Measurements from ENCODE around the gene C11orf87. TPM values are rescaled to one million over a fixed set of nuclear protein-coding genes. Genes with fewer than 3 reads are reported as not detected.

Gene C11orf87
- total and polyA plus RNA-seq, 2 of the 4 experiments (the other 2 are of a cell fraction), result under 0.01 to 0.24 TPM

- dilution Hi-C loops (cut with HindIII; ENCODE audit: low sequenced_read_pairs, unreplicated experiment), result no loop called here
- no peak overlapping the region for H3K23ac ChIP-seq (ENCODE audit: low read depth, low read length)
- H3K4me2 ChIP-seq (ENCODE audit: low read depth, low read length), result no peak overlapping the region
- no peak overlapping the region for H3K56ac ChIP-seq (ENCODE audit: extremely low read depth, insufficient read depth, low read length)
- in situ Hi-C loops (cut with MboI; ENCODE audit: low sequenced_read_pairs), result no loop called here
- H3K4me3 ChIP-seq (ENCODE audit: insufficient read depth, low read depth, low read length), result no peak overlapping the region
- H3K18ac ChIP-seq (ENCODE audit: low read depth, low read length), result no peak overlapping the region
- no peak overlapping the region for H2BK120ac ChIP-seq (ENCODE audit: low read depth, low read length)
- H4K8ac ChIP-seq (ENCODE audit: low read depth in 2 of 2, low read length in 2 of 2), result no peak overlapping the region
- no peaks in the 10 kb centered on the region for H4K20me1 ChIP-seq (ENCODE audit: insufficient read depth, low read length)
- H3K9ac ChIP-seq (ENCODE audit: low read depth, low read length), result no peak overlapping the region
- ChIA-PET CTCF (no interaction called here), POLR2A (ENCODE audit: unreplicated experiment) (no interaction called here)
- no peak for DNase-seq
- H2BK20ac ChIP-seq (ENCODE audit: low read depth, low read length), result no peak overlapping the region
- no peak for TF ChIP-seq ELK1 (IDR thresholded peaks at IDR 0.05; ENCODE audit: borderline replicate concordance, low read depth, low read length)
- no peak for TF ChIP-seq BHLHE40 (IDR thresholded peaks at IDR 0.05; ENCODE audit: low read depth, low read length)
- TF ChIP-seq MAZ (IDR thresholded peaks at IDR 0.05; ENCODE audit: borderline replicate concordance, low read depth, low read length), result no peak
- no peak for TF ChIP-seq FOS (IDR thresholded peaks at IDR 0.05; ENCODE audit: low read depth, low read length)
- TF ChIP-seq CHD1 (IDR thresholded peaks at IDR 0.05; ENCODE audit: low read depth, low read length), result no peak
- no peak for TF ChIP-seq POLR2A (IDR thresholded peaks at IDR 0.05; ENCODE audit: low read depth, low read length)
- TF ChIP-seq RCOR1 (IDR thresholded peaks at IDR 0.05; ENCODE audit: insufficient replicate concordance, low read length), result no peak
- TF ChIP-seq CEBPB (IDR thresholded peaks at IDR 0.05; ENCODE audit: low read depth, low read length), result no peak
- TF ChIP-seq CTCF (conservative IDR thresholded peaks at IDR 0.05; ENCODE audit: low read depth, low read length), result no peak
- TF ChIP-seq NFE2L2 (IDR thresholded peaks at IDR 0.05; ENCODE audit: low read depth, low read length), result no peak
- no peak for TF ChIP-seq SMC3 (IDR thresholded peaks at IDR 0.05; ENCODE audit: low read depth, low read length)
- TF ChIP-seq MAFK (IDR thresholded peaks at IDR 0.05; ENCODE audit: low read depth, low read length), result no peak
- TF ChIP-seq USF2 (IDR thresholded peaks at IDR 0.05; ENCODE audit: low read depth, low read length), result no peak
- no peak for TF ChIP-seq RAD21 (IDR thresholded peaks at IDR 0.05; ENCODE audit: low read length)
- TF ChIP-seq MXI1 (IDR thresholded peaks at IDR 0.05; ENCODE audit: borderline replicate concordance, low read depth, low read length), result no peak
- no peak for TF ChIP-seq RFX5 (IDR thresholded peaks at IDR 0.05; ENCODE audit: low read depth, low read length)
- no peak overlapping the region for H4K5ac ChIP-seq (ENCODE audit: low read depth, low read length)
- H2BK5ac ChIP-seq (ENCODE audit: low read depth, low read length, poor library complexity, severe bottlenecking), result no peak overlapping the region
- no peaks in the 10 kb centered on the region for H3K4me1 ChIP-seq (ENCODE audit: control insufficient read depth, insufficient read depth, low read length)
- no peak overlapping the region for H3K14ac ChIP-seq (replicated peaks; ENCODE audit: low read depth, low read length)
- no peak overlapping the region for H2AK9ac ChIP-seq (replicated peaks; ENCODE audit: low read depth, low read length, poor library complexity)
- BruUV-seq (replicated peaks), result no TSS peak
- H2AFZ ChIP-seq (replicated peaks; ENCODE audit: low read length, poor library complexity), result no peak overlapping the region
- no peaks in the 10 kb centered on the region for H3K36me3 ChIP-seq (ENCODE audit: control insufficient read depth, insufficient read depth, low read length)
- H2AK5ac ChIP-seq (ENCODE audit: low read depth, low read length), result no peak overlapping the region
- H3K27ac ChIP-seq (ENCODE audit: insufficient read depth, low read length), result no peak overlapping the region
- ATAC-seq (ENCODE audit: low read depth), result no peak
- no peaks in the 10 kb centered on the region for H3K79me1 ChIP-seq (ENCODE audit: low read depth in 1 of 2, low read length in 2 of 2)
- H2BK15ac ChIP-seq (ENCODE audit: low read depth, low read length), result no peak overlapping the region
- intact Hi-C loops (cut with micrococcal nuclease), result no loop called here
- H4K91ac ChIP-seq (ENCODE audit: insufficient read depth, low read depth, low read length), result no peak overlapping the region
- H3K9me3 ChIP-seq (ENCODE audit: control insufficient read depth, insufficient read depth, low read length), result no peaks in the 10 kb centered on the region; the same call in 1 of the 2 replicates
- H3K4ac ChIP-seq (ENCODE audit: low read depth, low read length), result no peak overlapping the region
- no peaks in the 10 kb centered on the region for H3K9me1 ChIP-seq (ENCODE audit: insufficient read depth, low read length)
- H3K27me3 ChIP-seq (ENCODE audit: control insufficient read depth, insufficient read depth, low read length), result no peaks in the 10 kb centered on the region
- WGBS, 2 experiments (ENCODE audit: extremely low coverage in 2 of 2, insufficient read length in 1 of 2), result no CpG with 5 or more reads among the region's 1 CpG
Measured at GRCh38 chr11:109383306-109383705, 38.7 kb upstream of the C11orf87 start.

All from IMR-90 (cell line).